Thyroid gland (tissue), 4 donors: ENCODE results near the gene LHFPL4.

Source experiments
- POLR2A ChIP-seq, 2 donors: fragments of 450-650 bp; IDR thresholded peaks; one replicate each; pipeline ENCODE4 v1.6.1; 2017; ENCODE audit warnings: antibody characterized with exemption in 2 of 2, mild to moderate bottlenecking in 2 of 2, moderate library complexity in 1 of 2
- TF ChIP-seq, protein P1 (sequence below), 6 experiments: fragments of 200-600 bp in 3 of 6; fragments of 450-650 bp in 3 of 6; sonication (generic) in 3 of 6; IDR thresholded peaks; one replicate each; pipeline ENCODE4 v1.5.1; 2016 to 2019; ENCODE audit warnings: antibody characterized with exemption in 6 of 6, mild to moderate bottlenecking in 2 of 6, inconsistent platforms in 1 of 6, moderate library complexity in 1 of 6

DNA sequence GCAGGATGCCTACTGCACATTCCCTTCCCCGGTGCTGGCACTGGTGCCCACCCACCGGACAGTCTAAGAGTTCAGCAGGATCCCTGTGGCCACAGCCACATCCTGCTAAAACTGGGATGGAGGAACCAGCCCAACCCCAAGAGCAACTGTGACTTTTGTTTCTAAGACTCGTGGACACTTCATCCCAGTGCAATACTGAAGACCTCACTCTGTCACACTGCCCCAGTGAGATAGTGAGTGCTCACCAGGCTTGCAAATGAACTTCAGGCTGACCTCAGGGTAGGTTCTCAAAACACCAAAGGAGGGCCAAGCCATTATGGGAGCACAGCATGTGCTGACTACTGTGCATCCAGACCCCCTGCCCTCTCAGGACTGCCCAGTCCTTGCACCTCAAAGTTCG lies 49.0 kb upstream of the LHFPL4 start:
- TF ChIP-seq, protein P1, sequence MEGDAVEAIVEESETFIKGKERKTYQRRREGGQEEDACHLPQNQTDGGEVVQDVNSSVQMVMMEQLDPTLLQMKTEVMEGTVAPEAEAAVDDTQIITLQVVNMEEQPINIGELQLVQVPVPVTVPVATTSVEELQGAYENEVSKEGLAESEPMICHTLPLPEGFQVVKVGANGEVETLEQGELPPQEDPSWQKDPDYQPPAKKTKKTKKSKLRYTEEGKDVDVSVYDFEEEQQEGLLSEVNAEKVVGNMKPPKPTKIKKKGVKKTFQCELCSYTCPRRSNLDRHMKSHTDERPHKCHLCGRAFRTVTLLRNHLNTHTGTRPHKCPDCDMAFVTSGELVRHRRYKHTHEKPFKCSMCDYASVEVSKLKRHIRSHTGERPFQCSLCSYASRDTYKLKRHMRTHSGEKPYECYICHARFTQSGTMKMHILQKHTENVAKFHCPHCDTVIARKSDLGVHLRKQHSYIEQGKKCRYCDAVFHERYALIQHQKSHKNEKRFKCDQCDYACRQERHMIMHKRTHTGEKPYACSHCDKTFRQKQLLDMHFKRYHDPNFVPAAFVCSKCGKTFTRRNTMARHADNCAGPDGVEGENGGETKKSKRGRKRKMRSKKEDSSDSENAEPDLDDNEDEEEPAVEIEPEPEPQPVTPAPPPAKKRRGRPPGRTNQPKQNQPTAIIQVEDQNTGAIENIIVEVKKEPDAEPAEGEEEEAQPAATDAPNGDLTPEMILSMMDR (IDR thresholded peaks at IDR 0.05) = no peak
- TF ChIP-seq POLR2A (IDR thresholded peaks at IDR 0.05) = no peak
